Prostate gland (tissue), 2 donors: ENCODE measurements around the gene CHCHD4.

Experiments used
- POLR2A ChIP-seq: fragments of 450-650 bp; IDR thresholded peaks from one replicate; pipeline ENCODE4 v1.6.1; 2016; ENCODE audit warnings: antibody characterized with exemption, mild to moderate bottlenecking
- TF ChIP-seq, protein P1 (sequence below), 4 experiments: fragments of 200-600 bp in 2 of 4; fragments of 450-650 bp in 2 of 4; sonication (generic) in 2 of 4; IDR thresholded peaks; 1 replicate in 3 of 4; 2 replicates in 1 of 4; pipeline ENCODE4 v1.5.1; 2016 to 2019; ENCODE audit warnings: antibody characterized with exemption in 4 of 4, mild to moderate bottlenecking in 2 of 4, moderate library complexity in 2 of 4

DNA sequence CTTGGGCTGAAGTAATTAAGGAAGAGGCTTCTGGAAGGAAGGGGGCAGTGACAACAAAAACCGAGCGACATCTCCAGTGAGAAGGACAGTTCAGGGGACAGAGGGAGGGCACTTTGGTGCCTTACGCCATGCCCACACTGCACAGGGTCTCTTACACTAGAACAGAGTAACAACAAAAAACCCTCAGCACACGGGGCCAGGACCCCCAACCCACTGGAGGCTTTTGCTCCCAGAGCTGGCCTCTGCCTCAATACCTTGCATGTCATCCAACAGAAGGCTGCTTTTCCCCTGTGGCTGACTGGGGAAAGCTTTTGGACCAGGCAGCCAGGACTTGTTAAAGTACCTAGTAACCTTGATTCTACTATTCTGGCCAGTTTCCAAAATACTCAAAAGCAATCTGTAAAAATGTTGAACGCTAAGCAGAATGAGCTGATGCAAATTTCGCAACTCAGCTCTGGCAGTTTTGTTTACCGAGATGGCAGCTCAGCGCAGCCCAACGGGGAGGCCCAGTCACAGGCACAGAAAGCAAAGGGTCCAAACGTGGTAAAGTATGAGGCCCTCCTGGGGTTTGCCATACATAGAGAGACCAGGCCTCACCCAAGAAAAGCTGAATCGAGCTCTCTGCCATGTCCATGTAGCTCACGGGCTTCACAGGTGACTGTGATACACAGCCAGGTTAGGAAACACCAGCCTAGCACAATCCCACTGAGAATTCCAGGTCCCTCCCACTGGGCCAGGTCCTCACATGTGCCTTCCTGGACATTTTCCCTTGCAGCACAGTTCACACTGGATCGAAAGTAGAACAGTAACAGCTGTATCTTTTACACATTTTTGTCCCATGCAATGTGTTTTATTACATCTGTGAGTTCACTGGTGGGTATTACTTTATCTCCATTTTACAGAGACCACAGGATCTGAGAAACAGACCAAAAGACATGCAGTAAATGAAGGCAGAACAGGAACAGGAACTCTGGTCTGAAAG lies 6.0 kb downstream of the CHCHD4 start:
- TF ChIP-seq POLR2A: no peak
- TF ChIP-seq, protein P1, sequence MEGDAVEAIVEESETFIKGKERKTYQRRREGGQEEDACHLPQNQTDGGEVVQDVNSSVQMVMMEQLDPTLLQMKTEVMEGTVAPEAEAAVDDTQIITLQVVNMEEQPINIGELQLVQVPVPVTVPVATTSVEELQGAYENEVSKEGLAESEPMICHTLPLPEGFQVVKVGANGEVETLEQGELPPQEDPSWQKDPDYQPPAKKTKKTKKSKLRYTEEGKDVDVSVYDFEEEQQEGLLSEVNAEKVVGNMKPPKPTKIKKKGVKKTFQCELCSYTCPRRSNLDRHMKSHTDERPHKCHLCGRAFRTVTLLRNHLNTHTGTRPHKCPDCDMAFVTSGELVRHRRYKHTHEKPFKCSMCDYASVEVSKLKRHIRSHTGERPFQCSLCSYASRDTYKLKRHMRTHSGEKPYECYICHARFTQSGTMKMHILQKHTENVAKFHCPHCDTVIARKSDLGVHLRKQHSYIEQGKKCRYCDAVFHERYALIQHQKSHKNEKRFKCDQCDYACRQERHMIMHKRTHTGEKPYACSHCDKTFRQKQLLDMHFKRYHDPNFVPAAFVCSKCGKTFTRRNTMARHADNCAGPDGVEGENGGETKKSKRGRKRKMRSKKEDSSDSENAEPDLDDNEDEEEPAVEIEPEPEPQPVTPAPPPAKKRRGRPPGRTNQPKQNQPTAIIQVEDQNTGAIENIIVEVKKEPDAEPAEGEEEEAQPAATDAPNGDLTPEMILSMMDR (IDR thresholded peaks at IDR 0.05): no peak
